SJSA1 (cell line): ENCODE measurements around the gene DZIP1. TPM values are rescaled to one million over a fixed set of nuclear protein-coding genes. Genes with fewer than 3 reads are reported as not detected.
A peak's percentile ranks its signal among the peaks of the same experiment; 100 is the strongest.

Experiments
- DNase-seq, 2 experiments: peaks; one replicate each; pipeline ENCODE4 v3.0.0-alpha.2; 2015 to 2020; ENCODE audit warnings: low spot score in 2 of 2, low read depth in 1 of 2
- H3K27ac ChIP-seq: fragments of 250-450 bp; sonication (Bioruptor Pico); 2 replicates; pipeline ENCODE4 v1.5.1; 2020; ENCODE audit warnings: mild to moderate bottlenecking, moderate library complexity
- H3K27me3 ChIP-seq: fragments of 250-450 bp; sonication (Bioruptor Pico); replicated peaks from 2 replicates; pipeline ENCODE4 v1.5.1; 2020; ENCODE audit warnings: mild to moderate bottlenecking, moderate library complexity
- H3K36me3 ChIP-seq: fragments of 250-450 bp; sonication (Bioruptor Pico); 2 replicates; pipeline ENCODE4 v1.5.1; 2020; ENCODE audit warnings: mild to moderate bottlenecking
- H3K4me1 ChIP-seq: fragments of 250-450 bp; sonication (Bioruptor Pico); replicated peaks from 2 replicates; pipeline ENCODE4 v1.6.1; 2021; ENCODE audit warnings: mild to moderate bottlenecking
- H3K4me3 ChIP-seq: fragments of 250-450 bp; sonication (Bioruptor Pico); 2 replicates; pipeline ENCODE4 v1.5.1; 2020; ENCODE audit warnings: mild to moderate bottlenecking
- H3K9me3 ChIP-seq: fragments of 250-450 bp; sonication (Bioruptor Pico); replicated peaks from 2 replicates; pipeline ENCODE4 v1.5.1; 2020; ENCODE audit warnings: mild to moderate bottlenecking
- total RNA-seq: library from RNA; depleted of rRNA; stranded (reverse); fragments of >200 nt; shearing (Covaris generic); gene quantifications from 2 replicates; pipeline ENCODE4 v1.2.3, GENCODE V29; 2014; rRNA removed

The DZIP1 gene
- total RNA-seq, 1 experiment from 2014 or later = 24.7 TPM

- Histone ChIP-seq H3K4me3 (no peak overlapping the region), H3K36me3 (no peaks in the 10 kb centered on the region), H3K27me3 (peaks cover 6% of the 10 kb centered on the region; the same call in 1 of the 2 replicates), H3K9me3 (no peaks in the 10 kb centered on the region), H3K27ac (no peak overlapping the region), H3K4me1 (no peaks in the 10 kb centered on the region; the same call in 1 of the 2 replicates)
- no peak for DNase-seq
Measured at GRCh38 chr13:95540888-95541287, 103.6 kb downstream of the DZIP1 start.

GRCh38 chr13:95536632-95537241 is 107.8 kb downstream of the DZIP1 start:
- H3K27me3 ChIP-seq = peaks cover 4% of the 10 kb centered on the region; the same call in 1 of the 2 replicates
- DNase-seq = peak in 1 of 2 experiments; percentile 10
- no peak overlapping the region for H3K27ac ChIP-seq
- H3K36me3 ChIP-seq = no peaks in the 10 kb centered on the region
- H3K4me1 ChIP-seq = peaks cover 10% of the 10 kb centered on the region
- no peaks in the 10 kb centered on the region for H3K9me3 ChIP-seq
- H3K4me3 ChIP-seq = no peak overlapping the region

GRCh38 chr13:95535243-95535642 is 109.3 kb downstream of the DZIP1 start:
- Histone ChIP-seq H3K36me3 (no peaks in the 10 kb centered on the region), H3K27ac (no peak overlapping the region), H3K4me3 (no peak overlapping the region), H3K9me3 (no peaks in the 10 kb centered on the region), H3K4me1 (peaks cover 12% of the 10 kb centered on the region), H3K27me3 (peaks cover 4% of the 10 kb centered on the region; the same call in 1 of the 2 replicates)
- peak; percentile 41 to 45 for DNase-seq

GRCh38 chr13:95533545-95534160 is 110.9 kb downstream of the DZIP1 start:
- Histone ChIP-seq H3K9me3 (no peaks in the 10 kb centered on the region), H3K4me3 (no peak overlapping the region), H3K4me1 (peaks cover 16% of the 10 kb centered on the region), H3K36me3 (no peaks in the 10 kb centered on the region), H3K27me3 (peaks cover 4% of the 10 kb centered on the region; the same call in 1 of the 2 replicates), H3K27ac (no peak overlapping the region)
- no peak for DNase-seq

- Histone ChIP-seq H3K9me3 (no peaks in the 10 kb centered on the region), H3K36me3 (no peaks in the 10 kb centered on the region), H3K27me3 (no peaks in the 10 kb centered on the region; the same call in 1 of the 2 replicates), H3K4me1 (peaks cover 10% of the 10 kb centered on the region), H3K4me3 (no peak overlapping the region), H3K27ac (no peak overlapping the region)
- peak in 1 of 2 experiments; percentile 10 for DNase-seq
Measured at GRCh38 chr13:95530178-95530577, 114.3 kb downstream of the DZIP1 start.

Other genes with a start within 250 kb of the DZIP1 start
- gene CLDN10, start 92.0 kb downstream of the DZIP1 start, total RNA-seq = not detected in 2 replicates
- 30.4 and 37.9 TPM in 2 replicates for gene DNAJC3, start 32.4 kb upstream of the DZIP1 start, total RNA-seq